Caco-2 (cell line): ENCODE results near the gene TRMT1L. TPM values are rescaled to one million over a fixed set of nuclear protein-coding genes. Genes with fewer than 3 reads are reported as not detected.

Experiments used
- BruUV-seq: library from RNA; stranded (reverse); fragments of 400-500 nt; replicated peaks from 2 replicates; lab custom pipeline; 2021; lab: Mats Ljungman, UMichigan
- CTCF ChIA-PET: fragments of 300-600 bp; sonication (Branson Sonifier 250); formaldehyde crosslinking; loops from one replicate; lab custom pipeline; 2022; ENCODE audit warnings: antibody characterized with exemption; lab: Charles Lee
- POLR2A ChIA-PET: fragments of 300-600 bp; sonication (Branson Sonifier 250); formaldehyde crosslinking; loops from one replicate; lab custom pipeline; 2022; ENCODE audit warnings: antibody characterized with exemption; lab: Charles Lee
- DNase-seq, 2 experiments: peaks; one replicate each; pipeline versions ENCODE4 v3.0.0 to v3.0.0-alpha.2; 2020 to 2022
- H3K27me3 ChIP-seq: replicated peaks from 2 replicates; pipeline ENCODE4 v1.6.0; 2011; ENCODE audit warnings: low read length; ENCODE audit not compliant: control insufficient read depth, insufficient read depth
- H3K36me3 ChIP-seq: 2 replicates; pipeline ENCODE4 v1.5.1; 2011; ENCODE audit warnings: low read length; ENCODE audit not compliant: control insufficient read depth, insufficient read depth
- H3K4me1 ChIP-seq: fragments of 250-450 bp; sonication (Bioruptor Pico); 2 replicates; pipeline ENCODE4 v1.5.1; 2020; ENCODE audit warnings: mild to moderate bottlenecking
- H3K4me3 ChIP-seq: 2 replicates; pipeline ENCODE4 v1.5.1; 2011; ENCODE audit warnings: low read depth, mild to moderate bottlenecking, control low read depth, low read length
- H3K9me3 ChIP-seq: fragments of 250-450 bp; sonication (Bioruptor Pico); 2 replicates; pipeline ENCODE4 v1.5.1; 2020; ENCODE audit warnings: mild to moderate bottlenecking, moderate library complexity
- H3K27ac Mint-ChIP-seq: one replicate; pipeline ENCODE4 v1.8.0; 2022; ENCODE audit warnings: mixed read lengths; ENCODE audit not compliant: unreplicated experiment
- H3K27me3 Mint-ChIP-seq: one replicate; pipeline ENCODE4 v1.8.0; 2022; ENCODE audit warnings: mixed read lengths; ENCODE audit not compliant: insufficient read depth, unreplicated experiment
- H3K36me3 Mint-ChIP-seq: one replicate; pipeline ENCODE4 v1.8.0; 2022; ENCODE audit warnings: mild to moderate bottlenecking, mixed read lengths; ENCODE audit not compliant: insufficient read depth, unreplicated experiment
- H3K4me1 Mint-ChIP-seq: one replicate; pipeline ENCODE4 v1.8.0; 2022; ENCODE audit warnings: low read depth, mixed read lengths; ENCODE audit not compliant: unreplicated experiment
- H3K4me3 Mint-ChIP-seq: one replicate; pipeline ENCODE4 v1.8.0; 2022; ENCODE audit warnings: mild to moderate bottlenecking, moderate library complexity, mixed read lengths; ENCODE audit not compliant: unreplicated experiment
- H3K9me3 Mint-ChIP-seq: one replicate; pipeline ENCODE4 v1.8.0; 2022; ENCODE audit warnings: mixed read lengths; ENCODE audit not compliant: unreplicated experiment
- CTCF ChIP-seq, 2 experiments: fragments of 200-600 bp in 1 of 2; IDR thresholded peaks; 1 replicate in 1 of 2; 2 replicates in 1 of 2; pipeline versions ENCODE4 v1.5.1 to v1.8.0; 2011 to 2022; ENCODE audit warnings: antibody characterized with exemption in 1 of 2, control low read depth in 1 of 2, inconsistent platforms in 1 of 2, low read depth in 1 of 2, low read length in 1 of 2, mild to moderate bottlenecking in 1 of 2, moderate library complexity in 1 of 2; ENCODE audit not compliant: insufficient read depth in 1 of 2, severe bottlenecking in 1 of 2, unreplicated experiment in 1 of 2
- intact Hi-C: fragments of 100-400 bp; cut with micrococcal nuclease; formaldehyde crosslinking; loops from one replicate; pipeline ENCODE4 v1.10.0; 2022; ENCODE audit not compliant: unreplicated experiment
- total RNA-seq: library from RNA; stranded (reverse); gene quantifications from 2 replicates; pipeline ENCODE4 v1.2.3, GENCODE V29; 2022

Gene TRMT1L
- total RNA-seq, 1 experiment from 2014 or later = 14.2 TPM

- Mint-ChIP-seq H3K27ac (no peak overlapping the region), H3K9me3 (no peaks in the 10 kb centered on the region), H3K36me3 (peaks cover 12% of the 10 kb centered on the region), H3K27me3 (no peaks in the 10 kb centered on the region), H3K4me1 (no peaks in the 10 kb centered on the region), H3K4me3 (no peak overlapping the region)
- no peak for DNase-seq
- ChIA-PET CTCF (no interaction called here), POLR2A (no interaction called here)
- peaks cover 12% of the 10 kb centered on the region for H3K9me3 ChIP-seq
- H3K4me1 ChIP-seq = no peaks in the 10 kb centered on the region
- H3K36me3 ChIP-seq = no peaks in the 10 kb centered on the region
- intact Hi-C loops = no loop called here
- H3K4me3 ChIP-seq = no peak overlapping the region
- no TSS peak for BruUV-seq
- no peaks in the 10 kb centered on the region for H3K27me3 ChIP-seq
- TF ChIP-seq CTCF (IDR thresholded peaks at IDR 0.05; ENCODE audit: insufficient read depth in 1 of 2, low read depth in 1 of 2, low read length in 1 of 2, severe bottlenecking in 1 of 2, unreplicated experiment in 1 of 2) = no peak
Measured at GRCh38 chr1:185108321-185108720, 48.4 kb downstream of the TRMT1L start.

GRCh38 chr1:185105121-185105520 is 51.6 kb downstream of the TRMT1L start:
- no peak overlapping the region for H3K27ac Mint-ChIP-seq
- H3K4me3 Mint-ChIP-seq = no peak overlapping the region
- H3K36me3 Mint-ChIP-seq = peaks cover 22% of the 10 kb centered on the region
- Histone ChIP-seq H3K9me3 (peaks cover 12% of the 10 kb centered on the region), H3K36me3 (no peaks in the 10 kb centered on the region), H3K27me3 (no peaks in the 10 kb centered on the region), H3K4me1 (no peaks in the 10 kb centered on the region), H3K4me3 (no peak overlapping the region)
- TF ChIP-seq CTCF (IDR thresholded peaks at IDR 0.05; ENCODE audit: insufficient read depth in 1 of 2, low read depth in 1 of 2, low read length in 1 of 2, severe bottlenecking in 1 of 2, unreplicated experiment in 1 of 2) = no peak
- no peaks in the 10 kb centered on the region for H3K9me3 Mint-ChIP-seq
- intact Hi-C loops = no loop called here
- no TSS peak for BruUV-seq
- no peaks in the 10 kb centered on the region for H3K27me3 Mint-ChIP-seq
- CTCF ChIA-PET = no interaction called here
- POLR2A ChIA-PET = no interaction called here
- H3K4me1 Mint-ChIP-seq = no peaks in the 10 kb centered on the region
- no peak for DNase-seq

GRCh38 chr1:185104083-185104482 is 52.7 kb downstream of the TRMT1L start:
- BruUV-seq = no TSS peak
- TF ChIP-seq CTCF (IDR thresholded peaks at IDR 0.05; ENCODE audit: insufficient read depth in 1 of 2, low read depth in 1 of 2, low read length in 1 of 2, severe bottlenecking in 1 of 2, unreplicated experiment in 1 of 2) = no peak
- H3K36me3 Mint-ChIP-seq = peaks cover 31% of the 10 kb centered on the region
- ChIA-PET POLR2A (no interaction called here), CTCF (no interaction called here)
- no peaks in the 10 kb centered on the region for H3K27me3 ChIP-seq
- no peaks in the 10 kb centered on the region for H3K27me3 Mint-ChIP-seq
- no peak overlapping the region for H3K4me3 ChIP-seq
- H3K36me3 ChIP-seq = no peaks in the 10 kb centered on the region
- H3K4me1 Mint-ChIP-seq = no peaks in the 10 kb centered on the region
- no peaks in the 10 kb centered on the region for H3K4me1 ChIP-seq
- H3K9me3 Mint-ChIP-seq = no peaks in the 10 kb centered on the region
- H3K27ac Mint-ChIP-seq = no peak overlapping the region
- no peak for DNase-seq
- peaks cover 12% of the 10 kb centered on the region for H3K9me3 ChIP-seq
- H3K4me3 Mint-ChIP-seq = no peak overlapping the region
- intact Hi-C loops = no loop called here
